Measurements from ENCODE around the gene MAGIX.
"Not testable (repeated sequence)": the region's sequence is repeated elsewhere in the genome, so short reads cannot be mapped to it uniquely, and the experiment has no call there.

Gene MAGIX

DNA sequence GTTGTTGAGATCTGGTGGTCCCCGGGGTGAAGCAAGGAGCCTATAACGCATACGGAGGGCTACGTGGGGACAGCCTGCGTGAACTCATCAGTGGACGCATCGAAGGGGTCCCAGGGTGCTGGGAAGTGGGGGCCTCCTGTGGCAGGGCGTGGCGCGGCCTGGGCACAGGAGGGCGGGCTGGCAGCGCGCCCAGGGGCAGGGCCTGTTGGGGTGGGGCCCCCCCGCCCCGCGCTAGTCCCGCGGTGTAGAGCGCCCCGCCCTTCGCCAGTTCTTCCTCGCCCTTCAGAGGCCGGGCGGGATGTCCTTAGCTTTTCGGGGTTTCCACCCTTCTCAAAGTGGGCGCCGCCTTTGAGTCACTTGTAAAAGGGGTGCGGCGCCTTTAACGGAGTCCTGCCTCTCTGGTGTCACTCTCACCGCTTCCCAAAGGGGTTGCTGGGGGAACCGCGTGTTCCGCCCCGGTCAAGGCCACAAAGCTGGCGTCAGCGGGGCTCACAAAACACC lies 9.8 kb downstream of the MAGIX start:
- H3K27ac ChIP-seq (ENCODE audit: low read depth, low read length): peak overlapping the region; percentile 81
- H3K9me3 ChIP-seq (ENCODE audit: control insufficient read depth in 1 of 2, low read length in 2 of 2): no peaks in the 10 kb centered on the region
- peak overlapping the region; percentile 68 to 81 for H3K4me3 ChIP-seq (ENCODE audit: low read depth in 1 of 2, low read length in 2 of 2)
- no peaks in the 10 kb centered on the region for H3K27me3 ChIP-seq (ENCODE audit: control insufficient read depth in 1 of 2, insufficient read depth in 2 of 2, low read length in 2 of 2)
- peak overlapping the region; percentile 70 to 86 for H3K9ac ChIP-seq (ENCODE audit: low read depth in 1 of 2, low read length in 2 of 2)
- H3K4me1 ChIP-seq (ENCODE audit: control insufficient read depth in 1 of 2, insufficient read depth in 2 of 2, low read length in 2 of 2): peaks cover 19 to 27% of the 10 kb centered on the region in 2 donors
- H3K36me3 ChIP-seq (ENCODE audit: control insufficient read depth in 1 of 2, insufficient read depth in 2 of 2, low read length in 2 of 2): peaks cover 5 to 17% of the 10 kb centered on the region in 2 donors

DNA sequence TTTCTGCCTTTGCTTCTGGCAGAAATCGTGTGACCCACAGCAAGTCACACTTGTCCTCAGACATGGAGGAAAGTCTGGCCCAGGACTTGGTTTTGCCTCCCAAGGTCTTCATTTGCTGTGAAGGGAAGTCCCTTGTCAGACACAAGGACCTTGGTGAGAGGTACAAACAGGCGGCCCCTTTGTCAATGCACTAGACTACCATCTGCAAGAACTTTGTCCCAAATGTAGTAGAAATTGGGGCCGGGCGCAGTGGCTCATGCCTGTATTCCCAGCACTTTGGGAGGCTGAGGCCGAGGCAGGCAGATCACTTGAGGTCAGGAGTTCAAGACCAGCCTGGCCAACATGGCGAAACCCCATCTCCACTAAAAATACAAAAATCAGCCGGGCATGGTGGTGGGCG lies 11.0 kb downstream of the MAGIX start:
- H3K27ac ChIP-seq (ENCODE audit: low read depth, low read length); H3K27me3 ChIP-seq (ENCODE audit: control insufficient read depth in 1 of 2, insufficient read depth in 2 of 2, low read length in 2 of 2); H3K9me3 ChIP-seq (ENCODE audit: control insufficient read depth in 1 of 2, low read length in 2 of 2): not testable (repeated sequence)
- Histone ChIP-seq H3K4me1 (ENCODE audit: control insufficient read depth in 1 of 2, insufficient read depth in 2 of 2, low read length in 2 of 2) (peaks cover 12 to 26% of the 10 kb centered on the region in 2 donors), H3K36me3 (ENCODE audit: control insufficient read depth in 1 of 2, insufficient read depth in 2 of 2, low read length in 2 of 2) (peaks cover 5 to 27% of the 10 kb centered on the region in 2 donors), H3K9ac (ENCODE audit: low read depth in 1 of 2, low read length in 2 of 2) (peak overlapping the region; percentile 44 to 70), H3K4me3 (ENCODE audit: low read depth in 1 of 2, low read length in 2 of 2) (peak overlapping the region; percentile 68 to 81)

DNA sequence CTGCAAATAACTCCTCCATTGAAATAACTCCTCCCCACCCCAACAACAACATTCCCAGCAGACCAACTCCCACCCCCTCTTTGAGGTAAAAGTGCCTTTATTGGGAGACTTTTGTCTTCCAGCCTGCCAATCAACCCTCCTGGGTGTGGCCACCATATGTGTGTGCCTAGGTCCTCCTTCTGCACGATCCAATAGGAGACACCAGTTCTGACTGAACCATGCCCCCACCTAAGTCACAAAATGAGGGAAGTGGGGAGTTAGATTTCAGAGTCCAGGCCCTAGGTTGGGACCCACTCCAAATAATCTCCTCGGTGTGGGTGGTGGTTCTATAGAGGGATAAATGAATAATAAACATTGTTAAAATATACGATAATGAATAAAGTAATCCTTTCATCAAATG lies 12.2 kb downstream of the MAGIX start:
- H3K9me3 ChIP-seq (ENCODE audit: control insufficient read depth in 1 of 2, low read length in 2 of 2): no peaks in the 10 kb centered on the region
- peaks cover 12 to 26% of the 10 kb centered on the region in 2 donors for H3K4me1 ChIP-seq (ENCODE audit: control insufficient read depth in 1 of 2, insufficient read depth in 2 of 2, low read length in 2 of 2)
- H3K27me3 ChIP-seq (ENCODE audit: control insufficient read depth in 1 of 2, insufficient read depth in 2 of 2, low read length in 2 of 2): no peaks in the 10 kb centered on the region
- H3K4me3 ChIP-seq (ENCODE audit: low read depth in 1 of 2, low read length in 2 of 2): no peak overlapping the region
- H3K27ac ChIP-seq (ENCODE audit: low read depth, low read length): no peak overlapping the region
- H3K9ac ChIP-seq (ENCODE audit: low read depth in 1 of 2, low read length in 2 of 2): no peak overlapping the region
- H3K36me3 ChIP-seq (ENCODE audit: control insufficient read depth in 1 of 2, insufficient read depth in 2 of 2, low read length in 2 of 2): peaks cover 5 to 39% of the 10 kb centered on the region in 2 donors

DNA sequence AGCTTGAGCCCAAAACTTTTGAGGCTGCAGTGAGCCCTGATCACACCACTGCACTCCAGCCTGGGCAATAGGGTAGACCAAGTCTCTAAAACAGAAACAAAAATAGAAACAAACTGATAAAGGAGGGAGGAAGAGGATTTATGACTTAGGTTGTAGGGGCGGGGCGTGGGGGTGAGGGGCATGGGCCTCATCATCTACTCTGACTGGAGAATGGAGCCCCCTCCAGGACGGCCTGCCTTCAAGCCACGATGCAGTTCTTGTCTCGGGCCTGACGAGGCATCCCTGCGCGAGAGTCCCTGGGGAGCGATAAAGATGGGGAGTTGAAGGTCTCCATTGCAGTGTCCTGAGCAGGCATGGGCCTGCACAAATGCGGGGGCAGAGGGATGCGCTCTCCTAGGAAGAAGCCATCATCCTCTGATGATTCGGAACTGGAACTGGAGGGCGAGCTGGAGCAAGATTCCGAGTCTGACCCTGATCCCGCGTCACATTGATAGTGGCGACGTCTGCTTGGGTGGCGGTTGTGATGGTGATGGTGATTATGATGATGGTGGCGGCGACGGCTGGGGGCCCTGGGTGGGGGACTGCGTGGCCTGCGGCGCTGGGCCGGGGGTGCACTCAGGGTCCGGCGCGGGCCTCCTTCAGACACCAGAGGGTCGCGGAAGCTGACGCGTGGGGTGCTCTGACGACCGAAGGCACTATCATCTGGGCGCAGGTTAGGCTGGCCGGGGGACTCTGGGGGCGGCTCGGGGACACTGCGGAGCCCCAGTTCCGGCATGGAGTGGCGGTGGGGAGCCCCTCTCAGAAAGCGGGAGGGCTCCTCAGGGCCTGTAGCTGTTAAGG lies 13.1 kb downstream of the MAGIX start:
- Histone ChIP-seq H3K9me3 (ENCODE audit: control insufficient read depth in 1 of 2, low read length in 2 of 2) (no peaks in the 10 kb centered on the region), H3K36me3 (ENCODE audit: control insufficient read depth in 1 of 2, insufficient read depth in 2 of 2, low read length in 2 of 2) (peaks cover 5 to 44% of the 10 kb centered on the region in 2 donors), H3K4me1 (ENCODE audit: control insufficient read depth in 1 of 2, insufficient read depth in 2 of 2, low read length in 2 of 2) (peaks cover 12 to 26% of the 10 kb centered on the region in 2 donors), H3K9ac (ENCODE audit: low read depth in 1 of 2, low read length in 2 of 2) (no peak overlapping the region), H3K27me3 (ENCODE audit: control insufficient read depth in 1 of 2, insufficient read depth in 2 of 2, low read length in 2 of 2) (no peaks in the 10 kb centered on the region), H3K4me3 (ENCODE audit: low read depth in 1 of 2, low read length in 2 of 2) (no peak overlapping the region), H3K27ac (ENCODE audit: low read depth, low read length) (no peak overlapping the region)

DNA sequence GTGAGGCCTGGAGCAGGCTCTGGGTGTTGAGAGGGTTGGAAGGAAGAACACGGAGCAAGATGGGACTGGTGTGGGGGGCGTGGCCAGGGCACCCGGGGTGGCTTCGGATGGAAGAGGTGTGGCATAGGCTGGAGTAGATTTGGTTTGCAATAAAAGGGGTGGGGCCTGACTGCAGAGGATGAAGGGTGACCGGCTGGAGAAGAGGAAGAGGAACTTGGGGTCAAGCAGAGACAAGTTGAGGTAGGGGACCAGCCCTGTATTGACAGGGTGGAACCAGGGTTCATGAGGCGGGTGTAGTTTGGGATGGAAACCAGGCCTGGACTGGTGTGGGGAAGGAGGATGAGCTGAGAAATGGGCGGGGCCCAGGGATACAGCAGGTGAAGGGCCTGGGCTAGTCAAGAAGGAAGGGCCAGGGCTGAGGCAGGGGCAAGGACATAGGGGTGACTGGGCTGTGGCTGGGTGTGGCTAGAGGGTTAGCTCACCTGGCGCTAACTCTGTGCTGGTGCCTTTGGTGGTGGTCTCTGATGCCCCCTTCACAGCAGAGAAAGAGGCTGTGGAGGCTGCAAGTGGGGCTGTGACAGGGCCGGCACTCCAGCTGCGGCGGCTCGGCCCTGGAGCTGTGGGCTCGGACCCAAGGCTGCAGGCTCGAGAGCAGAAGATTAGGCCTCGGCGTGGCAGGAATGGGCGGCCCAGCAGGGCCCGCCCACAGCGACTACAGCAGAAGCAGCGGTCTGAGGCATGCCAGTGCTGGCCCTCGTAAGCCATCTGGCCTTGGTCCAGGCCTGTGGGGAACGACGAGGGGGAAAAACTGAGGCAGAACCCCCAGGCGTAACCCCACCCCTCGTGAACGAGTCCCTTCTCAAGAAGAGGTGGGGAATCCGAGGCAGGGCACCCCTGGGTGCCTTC lies 14.1 kb downstream of the MAGIX start:
- H3K4me3 ChIP-seq (ENCODE audit: low read depth in 1 of 2, low read length in 2 of 2): no peak overlapping the region
- H3K36me3 ChIP-seq (ENCODE audit: control insufficient read depth in 1 of 2, insufficient read depth in 2 of 2, low read length in 2 of 2): peaks cover 5 to 44% of the 10 kb centered on the region in 2 donors
- H3K9ac ChIP-seq (ENCODE audit: low read depth in 1 of 2, low read length in 2 of 2): no peak overlapping the region
- H3K27me3 ChIP-seq (ENCODE audit: control insufficient read depth in 1 of 2, insufficient read depth in 2 of 2, low read length in 2 of 2): no peaks in the 10 kb centered on the region
- H3K9me3 ChIP-seq (ENCODE audit: control insufficient read depth in 1 of 2, low read length in 2 of 2): no peaks in the 10 kb centered on the region
- H3K27ac ChIP-seq (ENCODE audit: low read depth, low read length): no peak overlapping the region
- peaks cover 12 to 26% of the 10 kb centered on the region in 2 donors for H3K4me1 ChIP-seq (ENCODE audit: control insufficient read depth in 1 of 2, insufficient read depth in 2 of 2, low read length in 2 of 2)

DNA sequence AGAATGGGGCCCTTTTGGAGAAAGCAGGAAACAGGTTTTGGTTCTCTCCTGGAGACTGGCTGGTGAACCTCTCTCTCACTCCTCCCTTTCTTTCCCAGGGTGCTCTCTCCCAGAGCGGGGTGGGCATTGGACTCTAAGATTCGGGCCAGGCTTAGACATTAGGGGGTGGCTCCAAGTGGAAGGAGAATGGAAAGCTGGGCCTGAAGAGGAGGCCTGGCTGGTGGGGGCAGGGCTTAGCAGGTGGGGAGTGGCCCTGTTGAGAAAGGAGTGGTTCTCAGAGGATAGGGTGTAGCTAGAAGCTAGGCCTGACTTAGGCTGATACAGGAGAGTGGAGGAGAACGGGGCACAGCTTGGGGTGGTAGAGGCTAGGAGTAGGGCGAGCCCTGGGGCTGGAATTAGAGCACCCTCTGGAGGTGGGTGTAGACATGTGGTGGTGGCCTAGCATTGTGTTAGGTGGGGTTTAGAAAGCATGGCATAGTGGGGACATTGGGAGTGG lies 14.8 kb downstream of the MAGIX start:
- H3K27ac ChIP-seq (ENCODE audit: low read depth, low read length): no peak overlapping the region
- H3K4me1 ChIP-seq (ENCODE audit: control insufficient read depth in 1 of 2, insufficient read depth in 2 of 2, low read length in 2 of 2): peaks cover 12 to 26% of the 10 kb centered on the region in 2 donors

DNA sequence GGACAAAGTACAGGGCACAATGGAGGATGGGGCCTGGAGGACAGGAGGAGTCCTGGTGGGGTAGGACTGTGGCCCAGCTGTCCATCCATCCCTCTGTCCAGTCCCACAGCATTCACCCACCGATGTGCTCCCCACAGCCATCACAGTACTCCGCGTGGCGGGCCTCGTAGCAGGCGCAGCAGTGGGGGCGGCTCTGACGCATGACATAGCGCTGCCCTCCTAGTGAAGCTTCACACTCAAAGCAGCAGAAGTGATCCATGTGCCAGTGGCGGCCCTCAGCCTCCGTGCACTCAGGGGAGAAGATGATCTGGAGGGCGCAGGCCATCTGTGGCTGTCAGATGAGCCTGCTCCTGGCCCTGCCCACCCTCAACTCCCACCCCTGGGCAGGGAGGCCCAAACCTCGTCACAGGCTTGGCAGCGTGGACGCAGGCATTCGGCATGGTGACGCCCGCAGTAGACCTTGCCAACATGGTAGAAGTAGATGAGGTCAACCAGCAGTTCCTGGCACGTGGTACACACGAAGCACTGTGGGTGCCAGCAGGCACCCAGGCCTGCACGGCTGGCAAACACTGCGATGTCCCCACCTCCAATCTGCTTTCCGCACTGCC lies 15.4 kb downstream of the MAGIX start:
- H3K36me3 ChIP-seq (ENCODE audit: control insufficient read depth in 1 of 2, insufficient read depth in 2 of 2, low read length in 2 of 2): peaks cover 5 to 47% of the 10 kb centered on the region in 2 donors
- H3K9me3 ChIP-seq (ENCODE audit: control insufficient read depth in 1 of 2, low read length in 2 of 2): no peaks in the 10 kb centered on the region
- H3K27ac ChIP-seq (ENCODE audit: low read depth, low read length): no peak overlapping the region
- no peaks in the 10 kb centered on the region for H3K27me3 ChIP-seq (ENCODE audit: control insufficient read depth in 1 of 2, insufficient read depth in 2 of 2, low read length in 2 of 2)
- H3K4me3 ChIP-seq (ENCODE audit: low read depth in 1 of 2, low read length in 2 of 2): no peak overlapping the region
- H3K9ac ChIP-seq (ENCODE audit: low read depth in 1 of 2, low read length in 2 of 2): no peak overlapping the region
- peaks cover 10 to 22% of the 10 kb centered on the region in 2 donors for H3K4me1 ChIP-seq (ENCODE audit: control insufficient read depth in 1 of 2, insufficient read depth in 2 of 2, low read length in 2 of 2)

More for the DNA sequence above, 14.8 kb downstream of the MAGIX start:
- H3K36me3 ChIP-seq (ENCODE audit: control insufficient read depth in 1 of 2, insufficient read depth in 2 of 2, low read length in 2 of 2): peaks cover 5 to 47% of the 10 kb centered on the region in 2 donors
- H3K9ac ChIP-seq (ENCODE audit: low read depth in 1 of 2, low read length in 2 of 2): no peak overlapping the region
- H3K4me3 ChIP-seq (ENCODE audit: low read depth in 1 of 2, low read length in 2 of 2): no peak overlapping the region
- H3K9me3 ChIP-seq (ENCODE audit: control insufficient read depth in 1 of 2, low read length in 2 of 2): no peaks in the 10 kb centered on the region
- H3K27me3 ChIP-seq (ENCODE audit: control insufficient read depth in 1 of 2, insufficient read depth in 2 of 2, low read length in 2 of 2): no peaks in the 10 kb centered on the region

DNA sequence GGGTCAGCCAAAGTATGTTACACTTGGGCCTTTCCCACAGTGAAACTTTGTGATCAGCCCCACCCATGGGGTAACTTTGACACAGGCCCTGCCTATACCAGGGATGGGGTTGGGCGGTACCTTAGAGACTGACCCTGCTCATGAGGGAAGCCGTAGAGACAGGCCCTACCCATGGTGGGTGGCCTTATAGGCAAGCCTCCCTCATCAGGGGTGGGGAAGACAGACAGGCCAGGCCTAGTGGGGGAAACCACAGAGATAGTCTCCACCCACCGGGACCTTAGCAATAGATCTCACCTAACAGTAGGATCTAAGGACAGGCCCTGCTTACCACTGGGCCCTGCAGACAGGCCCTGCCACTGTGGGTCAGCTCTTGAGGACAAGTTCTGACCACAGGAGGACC lies 16.0 kb downstream of the MAGIX start:
- Histone ChIP-seq H3K36me3 (ENCODE audit: control insufficient read depth in 1 of 2, insufficient read depth in 2 of 2, low read length in 2 of 2) (peaks cover 5 to 47% of the 10 kb centered on the region in 2 donors), H3K27ac (ENCODE audit: low read depth, low read length) (no peak overlapping the region), H3K27me3 (ENCODE audit: control insufficient read depth in 1 of 2, insufficient read depth in 2 of 2, low read length in 2 of 2) (no peaks in the 10 kb centered on the region), H3K4me3 (ENCODE audit: low read depth in 1 of 2, low read length in 2 of 2) (no peak overlapping the region), H3K9ac (ENCODE audit: low read depth in 1 of 2, low read length in 2 of 2) (no peak overlapping the region), H3K9me3 (ENCODE audit: control insufficient read depth in 1 of 2, low read length in 2 of 2) (no peaks in the 10 kb centered on the region), H3K4me1 (ENCODE audit: control insufficient read depth in 1 of 2, insufficient read depth in 2 of 2, low read length in 2 of 2) (peaks cover 5 to 16% of the 10 kb centered on the region in 2 donors)

DNA sequence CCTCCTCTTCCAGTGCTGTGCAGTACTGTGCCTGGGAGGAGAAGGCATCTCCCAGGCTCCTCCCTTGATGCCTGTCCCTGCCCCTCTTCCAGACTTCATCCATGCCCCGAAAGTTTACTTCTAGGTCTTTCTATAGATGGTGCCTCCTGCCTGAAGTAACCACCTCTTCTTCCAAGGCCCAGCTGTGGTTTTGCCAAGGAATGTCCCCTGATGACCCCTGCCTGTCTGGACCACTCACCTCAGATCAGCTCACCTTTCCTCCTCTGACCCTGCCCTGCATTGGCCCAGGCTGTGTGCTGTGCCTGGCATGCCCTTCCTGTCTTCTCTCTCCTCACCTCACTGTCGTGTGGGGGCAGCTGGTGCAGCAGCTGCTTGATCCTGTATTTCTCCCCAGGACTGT lies 16.8 kb downstream of the MAGIX start:
- Histone ChIP-seq H3K4me3 (ENCODE audit: low read depth in 1 of 2, low read length in 2 of 2) (no peak overlapping the region), H3K36me3 (ENCODE audit: control insufficient read depth in 1 of 2, insufficient read depth in 2 of 2, low read length in 2 of 2) (peaks cover under 1 to 41% of the 10 kb centered on the region in 2 donors), H3K27ac (ENCODE audit: low read depth, low read length) (no peak overlapping the region), H3K9me3 (ENCODE audit: control insufficient read depth in 1 of 2, low read length in 2 of 2) (no peaks in the 10 kb centered on the region), H3K9ac (ENCODE audit: low read depth in 1 of 2, low read length in 2 of 2) (no peak overlapping the region), H3K4me1 (ENCODE audit: control insufficient read depth in 1 of 2, insufficient read depth in 2 of 2, low read length in 2 of 2) (peaks cover 4 to 16% of the 10 kb centered on the region in 2 donors), H3K27me3 (ENCODE audit: control insufficient read depth in 1 of 2, insufficient read depth in 2 of 2, low read length in 2 of 2) (no peaks in the 10 kb centered on the region)
